GM13977 (cell line): ENCODE data around the gene POU2AF3.
"Not testable (repeated sequence)": the region's sequence is repeated elsewhere in the genome, so short reads cannot be mapped to it uniquely, and the experiment has no call there.

Source experiments
- DNase-seq: peaks from one replicate; pipeline ENCODE4 v3.0.0; 2012; ENCODE audit warnings: low spot score
- in situ Hi-C: fragments of 300-500 bp; cut with MboI; formaldehyde crosslinking; loops from one replicate; pipeline ENCODE4 v1.12.0; 2022; ENCODE audit warnings: low sequenced_read_pairs, low pct_unique_long_range_greater_than_20kb, mixed read lengths, inconsistent platforms; ENCODE audit not compliant: unreplicated experiment
- TF ChIP-seq, protein P1 (sequence below): IDR thresholded peaks from 2 replicates; pipeline ENCODE4 v1.5.1; 2012; ENCODE audit warnings: mild to moderate bottlenecking, control low read depth; ENCODE audit not compliant: insufficient read depth; ENCODE audit errors: extremely low read depth, missing control alignments

The POU2AF3 gene

DNA sequence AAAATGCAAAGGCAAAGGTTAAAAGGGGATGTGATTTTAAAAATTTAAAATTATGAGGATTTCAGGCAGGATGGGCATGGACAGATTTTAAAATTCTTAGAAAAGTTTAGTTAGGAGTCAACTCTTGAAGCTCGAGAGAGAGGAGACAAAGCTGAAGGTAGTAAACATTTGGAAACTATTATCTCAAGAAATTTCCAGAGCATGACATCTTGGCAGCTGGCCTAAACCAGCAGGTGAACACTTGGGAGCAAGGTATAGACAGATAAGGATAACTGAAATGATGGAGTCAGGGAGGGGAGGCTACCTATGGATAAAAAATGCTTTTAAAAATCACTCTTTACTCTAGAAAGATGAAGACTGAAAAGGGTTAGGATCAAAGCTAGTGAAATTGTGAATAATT, 13.7 kb downstream of the POU2AF3 start:
- TF ChIP-seq, protein P1, sequence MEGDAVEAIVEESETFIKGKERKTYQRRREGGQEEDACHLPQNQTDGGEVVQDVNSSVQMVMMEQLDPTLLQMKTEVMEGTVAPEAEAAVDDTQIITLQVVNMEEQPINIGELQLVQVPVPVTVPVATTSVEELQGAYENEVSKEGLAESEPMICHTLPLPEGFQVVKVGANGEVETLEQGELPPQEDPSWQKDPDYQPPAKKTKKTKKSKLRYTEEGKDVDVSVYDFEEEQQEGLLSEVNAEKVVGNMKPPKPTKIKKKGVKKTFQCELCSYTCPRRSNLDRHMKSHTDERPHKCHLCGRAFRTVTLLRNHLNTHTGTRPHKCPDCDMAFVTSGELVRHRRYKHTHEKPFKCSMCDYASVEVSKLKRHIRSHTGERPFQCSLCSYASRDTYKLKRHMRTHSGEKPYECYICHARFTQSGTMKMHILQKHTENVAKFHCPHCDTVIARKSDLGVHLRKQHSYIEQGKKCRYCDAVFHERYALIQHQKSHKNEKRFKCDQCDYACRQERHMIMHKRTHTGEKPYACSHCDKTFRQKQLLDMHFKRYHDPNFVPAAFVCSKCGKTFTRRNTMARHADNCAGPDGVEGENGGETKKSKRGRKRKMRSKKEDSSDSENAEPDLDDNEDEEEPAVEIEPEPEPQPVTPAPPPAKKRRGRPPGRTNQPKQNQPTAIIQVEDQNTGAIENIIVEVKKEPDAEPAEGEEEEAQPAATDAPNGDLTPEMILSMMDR: no peak

DNA sequence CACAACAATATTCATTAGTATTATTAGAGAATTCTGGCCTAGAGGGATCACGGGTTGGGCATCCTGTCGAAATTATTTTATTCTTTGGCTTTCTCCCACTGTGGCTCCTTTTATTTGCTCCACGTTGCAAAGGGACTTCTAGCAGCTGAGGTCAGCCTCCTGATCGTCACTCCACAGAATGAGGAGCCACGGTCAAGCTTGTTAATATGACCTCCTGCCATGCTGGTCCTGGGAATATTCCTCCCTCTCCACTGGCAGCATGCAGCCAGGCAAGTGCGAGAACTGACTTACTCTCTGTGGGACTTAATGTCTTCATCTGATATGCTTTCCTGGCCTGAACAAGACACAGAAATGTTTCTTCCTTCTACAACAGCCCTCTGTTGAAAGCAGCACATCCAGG, 20.9 kb downstream of the POU2AF3 start:
- TF ChIP-seq, protein P1: no peak
- DNase-seq: no peak
- in situ Hi-C loops: no loop called here

More for the DNA sequence above, 13.7 kb downstream of the POU2AF3 start:
- in situ Hi-C loops: no loop called here
- no peak for DNase-seq

DNA sequence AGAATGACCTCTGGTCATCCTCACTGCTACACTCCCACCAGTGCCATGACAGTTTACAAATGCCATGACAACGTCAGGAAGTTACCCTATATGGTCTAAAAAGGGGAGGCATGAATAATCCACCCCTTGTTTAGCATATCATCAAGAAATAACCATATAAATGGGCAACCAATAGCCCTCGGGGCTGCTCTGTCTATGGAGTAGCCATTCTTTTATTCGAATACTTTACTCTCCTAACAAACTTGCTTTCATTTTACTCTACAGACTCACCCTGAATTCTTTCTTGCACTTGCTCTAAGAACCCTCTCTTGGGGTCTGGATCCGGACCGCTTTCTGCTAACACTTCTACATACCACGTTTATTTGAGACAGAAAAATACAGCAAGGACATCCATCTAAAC, 21.9 kb downstream of the POU2AF3 start:
- in situ Hi-C loops, DNase-seq: not testable (repeated sequence)

DNA sequence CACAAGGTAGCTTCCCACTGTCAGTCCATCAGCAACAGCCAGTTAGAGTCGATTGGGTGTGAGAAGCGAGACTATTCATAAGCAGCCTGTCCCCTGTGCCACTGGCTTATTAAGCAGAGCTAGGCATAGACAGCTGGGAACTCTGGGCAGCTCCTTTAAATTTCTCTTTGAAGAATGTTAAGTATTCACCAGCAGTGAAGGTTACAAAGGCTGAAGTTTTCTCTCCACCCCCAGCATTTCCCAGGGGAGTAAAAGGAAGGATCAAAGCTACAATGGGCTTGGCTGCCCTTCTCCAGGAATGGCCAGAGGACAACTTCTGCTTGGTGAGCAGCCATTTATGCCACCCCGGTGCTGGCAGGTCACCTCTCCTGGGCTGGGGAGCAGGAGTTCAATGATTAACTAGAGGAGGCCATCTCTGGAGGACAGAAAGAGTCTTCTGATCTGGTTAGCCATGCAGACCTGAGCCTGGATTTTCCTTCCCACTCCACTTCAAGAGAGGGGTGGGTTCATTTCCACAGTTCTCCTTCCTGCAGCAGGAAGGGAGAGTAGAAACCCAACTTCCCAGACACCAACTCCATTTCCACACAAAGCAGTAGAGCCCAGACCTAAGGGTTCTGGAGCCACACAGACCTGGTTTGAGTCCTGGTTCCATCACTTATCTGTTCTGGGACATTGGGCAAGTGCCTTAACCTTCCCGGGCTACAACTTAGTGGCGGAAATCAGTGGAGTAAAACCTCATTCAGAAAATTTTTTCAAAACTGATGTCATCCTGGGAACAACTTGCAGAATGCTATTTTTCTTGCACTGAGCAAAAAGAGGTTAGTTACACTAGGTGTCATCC, 22.6 kb downstream of the POU2AF3 start:
- in situ Hi-C loops: no loop called here
- TF ChIP-seq, protein P1: no peak
- DNase-seq: no peak

DNA sequence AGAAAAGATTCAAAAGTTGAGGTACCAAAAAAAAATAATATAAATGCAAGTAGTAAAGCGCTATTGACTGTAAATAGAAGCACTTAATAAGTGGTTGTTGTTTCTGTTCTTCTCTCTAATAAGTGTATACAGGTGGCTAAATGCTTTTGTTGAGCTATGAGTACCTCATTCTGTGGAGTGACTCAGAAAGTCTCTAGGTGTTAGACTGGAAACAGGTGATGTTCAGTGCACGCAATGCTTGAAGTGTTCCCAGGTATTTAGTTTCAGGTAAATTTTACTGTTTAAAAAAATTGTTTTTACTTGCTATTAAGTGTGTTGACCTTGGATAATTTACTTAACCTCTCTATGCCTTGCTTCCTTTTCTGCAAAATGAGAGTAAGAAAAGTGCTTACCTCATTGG, 24.2 kb downstream of the POU2AF3 start:
- in situ Hi-C loops: no loop called here
- no peak for DNase-seq
- TF ChIP-seq, protein P1: no peak

DNA sequence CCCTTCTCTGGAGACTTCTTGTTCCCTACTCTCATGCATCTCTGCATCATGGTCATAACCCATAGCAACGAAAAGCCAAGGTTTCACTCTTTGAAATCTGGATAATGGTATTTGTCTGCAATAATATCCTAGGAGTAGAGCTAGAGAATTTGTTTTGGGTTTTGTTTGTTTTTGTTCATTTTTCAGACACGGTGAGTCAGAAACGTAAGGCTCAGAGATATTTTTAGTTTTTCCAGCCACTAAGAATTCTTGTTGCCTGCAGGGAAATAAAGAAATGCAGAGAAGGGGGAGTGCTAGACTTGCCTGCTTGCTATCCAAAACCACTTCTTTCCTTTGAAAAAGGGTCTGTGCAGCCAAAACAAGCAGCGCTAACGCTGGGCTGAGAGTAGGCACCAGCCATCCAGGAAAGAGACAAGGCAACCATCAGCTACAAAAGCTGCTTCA, 26.0 kb downstream of the POU2AF3 start:
- in situ Hi-C loops: no loop called here
- TF ChIP-seq, protein P1: no peak

DNA sequence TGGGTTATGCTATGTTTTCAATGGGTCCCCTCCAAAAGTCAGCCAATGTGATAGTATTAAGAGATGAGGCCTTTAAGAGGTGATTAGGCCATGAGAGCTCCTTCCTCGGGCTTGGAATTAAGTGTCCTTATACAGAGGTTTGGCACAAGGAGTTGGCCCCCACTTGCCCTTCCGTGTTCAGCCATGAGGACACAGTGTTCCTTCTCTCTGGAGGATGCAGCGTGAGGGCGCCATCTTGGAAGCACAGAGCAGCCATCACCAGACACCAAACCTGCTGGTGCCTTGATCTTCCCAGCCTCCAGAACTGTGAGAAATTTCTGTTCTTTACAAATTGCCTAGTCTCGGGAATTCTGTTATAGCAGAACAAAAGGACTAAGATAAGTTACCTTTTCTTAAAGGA, 26.9 kb downstream of the POU2AF3 start:
- TF ChIP-seq, protein P1: no peak
- DNase-seq: no peak
- in situ Hi-C loops: no loop called here

More for the DNA sequence above, 26.0 kb downstream of the POU2AF3 start:
- DNase-seq: no peak
